Measurements from ENCODE around the gene FNBP1. TPM values are rescaled to one million over a fixed set of nuclear protein-coding genes. Genes with fewer than 3 reads are reported as not detected.

FNBP1 gene
- total RNA-seq, 1 donor from 2014 or later = 12.1 TPM

DNA sequence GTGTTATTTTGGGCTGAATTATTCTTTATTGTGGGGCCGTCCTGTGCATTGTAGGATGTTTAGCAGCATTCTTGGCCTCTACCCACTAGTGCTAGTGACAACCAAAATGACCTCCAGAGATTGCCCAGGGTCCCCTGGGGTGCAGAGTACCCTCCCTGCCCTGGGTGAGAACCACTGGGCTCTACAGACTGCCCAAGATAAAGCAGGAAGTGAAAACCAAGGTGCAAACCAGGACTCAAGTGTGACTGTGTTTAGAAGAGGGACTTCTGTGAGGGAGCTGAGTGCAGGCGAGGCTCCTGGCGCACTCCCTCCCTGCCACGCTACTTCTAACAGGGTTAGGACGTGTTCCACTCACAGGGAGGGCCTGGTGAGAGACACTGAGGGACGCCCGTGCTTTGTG is 166.2 kb downstream of the FNBP1 start:
- TF ChIP-seq, protein P1, sequence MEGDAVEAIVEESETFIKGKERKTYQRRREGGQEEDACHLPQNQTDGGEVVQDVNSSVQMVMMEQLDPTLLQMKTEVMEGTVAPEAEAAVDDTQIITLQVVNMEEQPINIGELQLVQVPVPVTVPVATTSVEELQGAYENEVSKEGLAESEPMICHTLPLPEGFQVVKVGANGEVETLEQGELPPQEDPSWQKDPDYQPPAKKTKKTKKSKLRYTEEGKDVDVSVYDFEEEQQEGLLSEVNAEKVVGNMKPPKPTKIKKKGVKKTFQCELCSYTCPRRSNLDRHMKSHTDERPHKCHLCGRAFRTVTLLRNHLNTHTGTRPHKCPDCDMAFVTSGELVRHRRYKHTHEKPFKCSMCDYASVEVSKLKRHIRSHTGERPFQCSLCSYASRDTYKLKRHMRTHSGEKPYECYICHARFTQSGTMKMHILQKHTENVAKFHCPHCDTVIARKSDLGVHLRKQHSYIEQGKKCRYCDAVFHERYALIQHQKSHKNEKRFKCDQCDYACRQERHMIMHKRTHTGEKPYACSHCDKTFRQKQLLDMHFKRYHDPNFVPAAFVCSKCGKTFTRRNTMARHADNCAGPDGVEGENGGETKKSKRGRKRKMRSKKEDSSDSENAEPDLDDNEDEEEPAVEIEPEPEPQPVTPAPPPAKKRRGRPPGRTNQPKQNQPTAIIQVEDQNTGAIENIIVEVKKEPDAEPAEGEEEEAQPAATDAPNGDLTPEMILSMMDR (IDR thresholded peaks at IDR 0.05; ENCODE audit: insufficient read depth, low read length, poor library complexity, severe bottlenecking) = no peak
- Histone ChIP-seq H3K27me3 (ENCODE audit: control insufficient read depth, insufficient read depth, low read length) (no peaks in the 10 kb centered on the region), H3K4me3 (ENCODE audit: low read depth, low read length) (no peak overlapping the region), H3K36me3 (ENCODE audit: control insufficient read depth, insufficient read depth, low read length) (peaks cover 1% of the 10 kb centered on the region)
- no peak for DNase-seq (ENCODE audit: low read depth)

- TF ChIP-seq, protein P1 (IDR thresholded peaks at IDR 0.05; ENCODE audit: insufficient read depth, low read length, poor library complexity, severe bottlenecking) = no peak
- Histone ChIP-seq H3K27me3 (ENCODE audit: control insufficient read depth, insufficient read depth, low read length) (no peaks in the 10 kb centered on the region), H3K36me3 (ENCODE audit: control insufficient read depth, insufficient read depth, low read length) (peaks cover 1% of the 10 kb centered on the region), H3K4me3 (ENCODE audit: low read depth, low read length) (no peak overlapping the region)
- no peak for DNase-seq (ENCODE audit: low read depth)
Observed at GRCh38 chr9:129875687-129876395, 167.1 kb downstream of the FNBP1 start.

- Histone ChIP-seq H3K4me3 (ENCODE audit: low read depth, low read length) (no peak overlapping the region), H3K36me3 (ENCODE audit: control insufficient read depth, insufficient read depth, low read length) (peaks cover 1% of the 10 kb centered on the region), H3K27me3 (ENCODE audit: control insufficient read depth, insufficient read depth, low read length) (no peaks in the 10 kb centered on the region)
- DNase-seq (ENCODE audit: low read depth) = no peak
- TF ChIP-seq, protein P1 (IDR thresholded peaks at IDR 0.05; ENCODE audit: insufficient read depth, low read length, poor library complexity, severe bottlenecking) = no peak
Observed at GRCh38 chr9:129875181-129875611, 167.8 kb downstream of the FNBP1 start.

- H3K27me3 ChIP-seq (ENCODE audit: control insufficient read depth, insufficient read depth, low read length) = no peaks in the 10 kb centered on the region
- no peak overlapping the region for H3K4me3 ChIP-seq (ENCODE audit: low read depth, low read length)
- DNase-seq (ENCODE audit: low read depth) = no peak
- TF ChIP-seq, protein P1 (IDR thresholded peaks at IDR 0.05; ENCODE audit: insufficient read depth, low read length, poor library complexity, severe bottlenecking) = no peak
- peaks cover 1% of the 10 kb centered on the region for H3K36me3 ChIP-seq (ENCODE audit: control insufficient read depth, insufficient read depth, low read length)
Observed at GRCh38 chr9:129874261-129875101, 168.5 kb downstream of the FNBP1 start.

DNA sequence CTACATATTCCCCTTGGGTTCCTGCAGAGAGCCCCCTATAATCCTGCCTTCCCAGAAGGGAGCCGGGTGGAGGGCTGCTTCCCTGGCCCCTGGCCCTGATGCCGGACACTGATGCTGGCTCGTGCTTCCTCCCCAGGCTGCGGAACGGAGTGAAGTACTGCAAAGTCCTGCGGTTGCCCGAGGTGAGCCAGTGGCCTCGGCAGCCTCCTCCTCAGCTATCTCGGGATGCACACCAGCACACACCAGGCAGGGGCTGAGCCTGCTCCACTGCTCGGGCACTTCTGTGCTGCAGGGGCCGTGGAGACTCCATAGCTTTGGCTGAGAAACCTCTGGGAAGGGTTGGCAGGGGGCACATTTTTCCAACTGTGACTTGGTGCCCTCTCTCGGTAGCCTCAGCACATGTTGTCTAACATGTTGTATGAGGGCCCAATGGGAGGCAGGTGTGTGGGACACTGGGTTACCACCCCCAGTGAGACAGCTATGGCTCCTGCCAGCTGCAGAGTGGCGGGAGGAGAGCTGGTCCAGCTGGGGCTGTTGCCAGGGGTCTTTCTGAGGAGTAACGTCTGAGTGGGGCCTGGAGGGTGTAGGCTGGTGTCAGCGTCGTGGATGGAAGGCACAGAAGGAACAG is 169.3 kb downstream of the FNBP1 start:
- Histone ChIP-seq H3K4me3 (ENCODE audit: low read depth, low read length) (no peak overlapping the region), H3K27me3 (ENCODE audit: control insufficient read depth, insufficient read depth, low read length) (no peaks in the 10 kb centered on the region), H3K36me3 (ENCODE audit: control insufficient read depth, insufficient read depth, low read length) (peaks cover 1% of the 10 kb centered on the region)
- no peak for DNase-seq (ENCODE audit: low read depth)
- TF ChIP-seq, protein P1 (IDR thresholded peaks at IDR 0.05; ENCODE audit: insufficient read depth, low read length, poor library complexity, severe bottlenecking) = no peak
